Kidney (tissue), 14 donors: Measurements from ENCODE around the gene SH3RF1. TPM values are rescaled to one million over a fixed set of nuclear protein-coding genes. Genes with fewer than 3 reads are reported as not detected.

Experiments
- DNase-seq, 5 donors: peaks; one replicate each; pipeline ENCODE4 v3.0.0-alpha.2; 2013 to 2020
- FAIRE-seq: peaks from 2 replicates; lab custom pipeline; 2012; peaks lifted over from hg19 to GRCh38; lab: Jason Lieb, UNC
- H3K27ac ChIP-seq, 2 donors: one replicate each; pipeline ENCODE4 v1.7.0; 2013; ENCODE audit warnings: low read depth in 2 of 2, low read length in 2 of 2, inconsistent platforms in 1 of 2
- H3K27me3 ChIP-seq: one replicate; pipeline ENCODE4 v1.7.1; 2013; ENCODE audit warnings: low read length, inconsistent platforms; ENCODE audit not compliant: control insufficient read depth, insufficient read depth
- H3K36me3 ChIP-seq, 3 donors: one replicate each; pipeline versions ENCODE4 v1.7.0 to v1.7.1; 2013; ENCODE audit warnings: low read length in 3 of 3, control low read depth in 1 of 3, inconsistent platforms in 1 of 3; ENCODE audit not compliant: insufficient read depth in 3 of 3, control insufficient read depth in 2 of 3
- H3K4me1 ChIP-seq, 3 donors: one replicate each; pipeline versions ENCODE4 v1.7.0 to v1.7.1; 2013; ENCODE audit warnings: low read length in 3 of 3, inconsistent platforms in 1 of 3, low read depth in 1 of 3; ENCODE audit not compliant: control insufficient read depth in 2 of 3, insufficient read depth in 2 of 3
- H3K4me3 ChIP-seq, 3 donors: one replicate each; pipeline versions ENCODE4 v1.7.0 to v1.8.1; 2013; ENCODE audit warnings: low read length in 3 of 3, control low read depth in 1 of 3, inconsistent platforms in 1 of 3
- H3K9ac ChIP-seq, 3 donors: one replicate each; pipeline versions ENCODE4 v1.7.0 to v1.7.1; 2013; ENCODE audit warnings: low read length in 3 of 3, control low read depth in 1 of 3, inconsistent platforms in 1 of 3
- H3K9me3 ChIP-seq, 3 donors: one replicate each; pipeline versions ENCODE4 v1.7.0 to v1.7.1; 2013; ENCODE audit warnings: low read length in 3 of 3, control low read depth in 1 of 3, inconsistent platforms in 1 of 3; ENCODE audit not compliant: control insufficient read depth in 2 of 3, insufficient read depth in 1 of 3
- intact Hi-C: fragments of 100-400 bp; cut with DNase I; formaldehyde crosslinking; loops from one replicate; pipeline ENCODE4 v1.11.1; 2022
- polyA plus RNA-seq: library from polyadenylated mRNA; stranded (reverse); fragments of 350-450 nt; fragmentation: Illumina TruSeq; extraction: RNeasy Lipid Tissue Mini Kit (QIAGEN cat#74804); gene quantifications from one replicate; pipeline ENCODE4 v1.2.3, GENCODE V29; 2014; ENCODE audit warnings: low read depth, low replicate concordance; ENCODE audit not compliant: insufficient read depth
- total RNA-seq: library from RNA; stranded (reverse); fragmentation: NEBNext Ultra II Directional; extraction: Animal tissue kit (Norgen Biotek cat#: 25700); gene quantifications from one replicate; pipeline ENCODE4 v1.2.1, GENCODE V29; 2021
- TF ChIP-seq, protein P1 (sequence below): IDR thresholded peaks from 3 replicates; pipeline ENCODE4 v1.5.1; 2012; ENCODE audit warnings: mild to moderate bottlenecking, moderate library complexity, borderline replicate concordance; ENCODE audit not compliant: insufficient read depth; ENCODE audit errors: extremely low read depth
- donor health status: control.
- donor health status: control.
- donor health status: control.
- donor health status: control.
- donor health status: control.
- donor health status: DM: yes; HTN: yes; CAD: no.
- donor health status: Normal renal cell carcinoma (clear cell type).

The SH3RF1 gene
- total and polyA plus RNA-seq, 2 donors from 2014 or later, result 8.2 to 35.7 TPM

- TF ChIP-seq, protein P1, sequence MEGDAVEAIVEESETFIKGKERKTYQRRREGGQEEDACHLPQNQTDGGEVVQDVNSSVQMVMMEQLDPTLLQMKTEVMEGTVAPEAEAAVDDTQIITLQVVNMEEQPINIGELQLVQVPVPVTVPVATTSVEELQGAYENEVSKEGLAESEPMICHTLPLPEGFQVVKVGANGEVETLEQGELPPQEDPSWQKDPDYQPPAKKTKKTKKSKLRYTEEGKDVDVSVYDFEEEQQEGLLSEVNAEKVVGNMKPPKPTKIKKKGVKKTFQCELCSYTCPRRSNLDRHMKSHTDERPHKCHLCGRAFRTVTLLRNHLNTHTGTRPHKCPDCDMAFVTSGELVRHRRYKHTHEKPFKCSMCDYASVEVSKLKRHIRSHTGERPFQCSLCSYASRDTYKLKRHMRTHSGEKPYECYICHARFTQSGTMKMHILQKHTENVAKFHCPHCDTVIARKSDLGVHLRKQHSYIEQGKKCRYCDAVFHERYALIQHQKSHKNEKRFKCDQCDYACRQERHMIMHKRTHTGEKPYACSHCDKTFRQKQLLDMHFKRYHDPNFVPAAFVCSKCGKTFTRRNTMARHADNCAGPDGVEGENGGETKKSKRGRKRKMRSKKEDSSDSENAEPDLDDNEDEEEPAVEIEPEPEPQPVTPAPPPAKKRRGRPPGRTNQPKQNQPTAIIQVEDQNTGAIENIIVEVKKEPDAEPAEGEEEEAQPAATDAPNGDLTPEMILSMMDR, result no peak
- Histone ChIP-seq H3K9me3 (no peaks in the 10 kb centered on the region), H3K27ac (no peak overlapping the region), H3K4me1 (peaks cover 0 to 3% (median 0%) of the 10 kb centered on the region in 3 donors), H3K9ac (no peak overlapping the region), H3K4me3 (no peak overlapping the region), H3K27me3 (no peaks in the 10 kb centered on the region), H3K36me3 (no peaks in the 10 kb centered on the region)
- intact Hi-C loops, result no loop called here
- no peak for FAIRE-seq
- DNase-seq, result no peak
Observed at GRCh38 chr4:169209388-169209883, 61.3 kb downstream of the SH3RF1 start.

- Histone ChIP-seq H3K4me3 (no peak overlapping the region), H3K27me3 (no peaks in the 10 kb centered on the region), H3K9me3 (no peaks in the 10 kb centered on the region), H3K27ac (no peak overlapping the region), H3K4me1 (peaks cover 0 to 11% (median 0%) of the 10 kb centered on the region in 3 donors), H3K36me3 (no peaks in the 10 kb centered on the region), H3K9ac (no peak overlapping the region)
- DNase-seq (no peak), FAIRE-seq (no peak)
- intact Hi-C loops, result no loop called here
- TF ChIP-seq, protein P1, result no peak
Observed at GRCh38 chr4:169208516-169208915, 62.2 kb downstream of the SH3RF1 start.

GRCh38 chr4:169208090-169208455, 62.7 kb downstream of the SH3RF1 start:
- peaks cover 0 to 13% (median 0%) of the 10 kb centered on the region in 3 donors for H3K4me1 ChIP-seq
- intact Hi-C loops, result no loop called here
- FAIRE-seq, result no peak

More at GRCh38 chr4:169208090-169208455, 62.7 kb downstream of the SH3RF1 start:
- TF ChIP-seq, protein P1, result no peak
- H3K27ac ChIP-seq, result no peak overlapping the region
- no peaks in the 10 kb centered on the region for H3K27me3 ChIP-seq
- no peak for DNase-seq
- H3K9ac ChIP-seq, result no peak overlapping the region
- H3K36me3 ChIP-seq, result no peaks in the 10 kb centered on the region
- no peak overlapping the region for H3K4me3 ChIP-seq
- H3K9me3 ChIP-seq, result no peaks in the 10 kb centered on the region
